GM23338 (cell line): ENCODE results near the gene DDT. TPM values are rescaled to one million over a fixed set of nuclear protein-coding genes. Genes with fewer than 3 reads are reported as not detected.

Experiments used
- ATAC-seq: fragments of 200-7000 bp; cut with Tn5 transposase; 3 replicates; pipeline ENCODE4 v1.9.1; 2020
- DNase-seq: peaks from one replicate; pipeline ENCODE4 v3.0.0-alpha.2; 2015; ENCODE audit warnings: low spot score
- H2AFZ ChIP-seq: fragments of 200-600 bp; sonication (generic); 2 replicates; pipeline ENCODE4 v1.8.0; 2016; ENCODE audit warnings: antibody characterized with exemption, mild to moderate bottlenecking, moderate library complexity
- H3F3A ChIP-seq: fragments of 200-600 bp; sonication (generic); replicated peaks from 2 replicates; pipeline ENCODE4 v1.8.0; 2017; ENCODE audit warnings: antibody characterized with exemption, mixed run types, low read depth
- H3K27ac ChIP-seq: fragments of 200-600 bp; sonication (generic); 2 replicates; pipeline ENCODE4 v1.6.1; 2016; ENCODE audit warnings: low read depth
- H3K27me3 ChIP-seq: fragments of 200-600 bp; sonication (generic); 2 replicates; pipeline ENCODE4 v1.8.0; 2016; ENCODE audit warnings: mild to moderate bottlenecking, mixed run types, moderate library complexity; ENCODE audit not compliant: insufficient read depth
- H3K36me3 ChIP-seq: fragments of 200-600 bp; sonication (generic); 2 replicates; pipeline ENCODE4 v1.8.0; 2016; ENCODE audit warnings: mild to moderate bottlenecking; ENCODE audit not compliant: insufficient read depth
- H3K4me1 ChIP-seq: fragments of 200-600 bp; sonication (generic); 2 replicates; pipeline ENCODE4 v1.8.0; 2016; ENCODE audit warnings: mild to moderate bottlenecking, moderate library complexity; ENCODE audit not compliant: insufficient read depth
- H3K4me2 ChIP-seq: fragments of 200-600 bp; sonication (generic); 2 replicates; pipeline ENCODE4 v1.7.1; 2017; ENCODE audit warnings: mixed run types
- H3K4me3 ChIP-seq: fragments of 200-600 bp; sonication (generic); 2 replicates; pipeline ENCODE4 v1.6.1; 2016; ENCODE audit warnings: mixed run types
- H3K79me2 ChIP-seq: fragments of 200-600 bp; sonication (generic); replicated peaks from 2 replicates; pipeline ENCODE4 v1.8.0; 2017; ENCODE audit warnings: mild to moderate bottlenecking; ENCODE audit not compliant: insufficient read depth
- H3K9me2 ChIP-seq: fragments of 200-600 bp; sonication (generic); 2 replicates; pipeline ENCODE4 v1.8.0; 2017; ENCODE audit not compliant: insufficient read depth
- H4K20me1 ChIP-seq: fragments of 200-600 bp; sonication (generic); replicated peaks from 2 replicates; pipeline ENCODE4 v1.8.0; 2017; ENCODE audit warnings: mild to moderate bottlenecking; ENCODE audit not compliant: insufficient read depth
- H3K27ac Mint-ChIP-seq: 2 replicates; pipeline ENCODE4 v1.8.0; 2020; ENCODE audit warnings: inconsistent platforms, mild to moderate bottlenecking, moderate library complexity, mixed read lengths
- H3K27me3 Mint-ChIP-seq: 3 replicates; pipeline ENCODE4 v1.8.0; 2022; ENCODE audit warnings: low read depth, mild to moderate bottlenecking, moderate library complexity, mixed read lengths, inconsistent platforms; ENCODE audit not compliant: insufficient read depth, poor library complexity
- H3K36me3 Mint-ChIP-seq: 3 replicates; pipeline ENCODE4 v1.8.0; 2021; ENCODE audit warnings: low read depth, mild to moderate bottlenecking, inconsistent platforms, moderate library complexity, mixed read lengths
- H3K4me1 Mint-ChIP-seq: 3 replicates; pipeline ENCODE4 v1.8.0; 2020; ENCODE audit warnings: mild to moderate bottlenecking, inconsistent platforms, mixed read lengths
- H3K4me3 Mint-ChIP-seq: 3 replicates; pipeline ENCODE4 v1.8.0; 2021; ENCODE audit warnings: moderate library complexity, mild to moderate bottlenecking, inconsistent platforms, mixed read lengths
- H3K9me3 Mint-ChIP-seq: 3 replicates; pipeline ENCODE4 v1.8.0; 2020; ENCODE audit warnings: moderate library complexity, mild to moderate bottlenecking, inconsistent platforms, mixed read lengths
- CREB1 ChIP-seq: fragments of 250-450 bp; sonication (Bioruptor Pico); IDR thresholded peaks from 2 replicates; pipeline ENCODE4 v1.5.0; 2020; ENCODE audit warnings: low read depth, mild to moderate bottlenecking, moderate library complexity
- ETS1 ChIP-seq: IDR thresholded peaks from 2 replicates; pipeline ENCODE4 v1.6.1; 2016; ENCODE audit warnings: antibody characterized with exemption
- EZH2 ChIP-seq: fragments of 200-600 bp; sonication (generic); IDR thresholded peaks from one replicate; pipeline ENCODE4 v1.8.0; 2017; ENCODE audit warnings: antibody characterized with exemption, mild to moderate bottlenecking, low read depth; ENCODE audit not compliant: unreplicated experiment
- EZH2phosphoT487 ChIP-seq: fragments of 200-600 bp; sonication (generic); IDR thresholded peaks from one replicate; pipeline ENCODE4 v1.8.1; 2018; ENCODE audit warnings: antibody characterized with exemption; ENCODE audit not compliant: unreplicated experiment
- JUNB ChIP-seq: IDR thresholded peaks from one replicate; pipeline ENCODE4 v1.6.1; 2016; ENCODE audit warnings: antibody characterized with exemption; ENCODE audit not compliant: unreplicated experiment
- NANOG ChIP-seq: IDR thresholded peaks from 2 replicates; pipeline ENCODE4 v1.6.1; 2016; ENCODE audit warnings: antibody characterized with exemption, borderline replicate concordance
- POLR2AphosphoS5 ChIP-seq: IDR thresholded peaks from 2 replicates; pipeline ENCODE4 v1.6.1; 2016; ENCODE audit warnings: antibody characterized with exemption, low read depth
- STAT1 ChIP-seq: IDR thresholded peaks from one replicate; pipeline ENCODE4 v1.6.1; 2016; ENCODE audit warnings: antibody characterized with exemption; ENCODE audit not compliant: unreplicated experiment
- ZNF114 ChIP-seq: fragments of 250-450 bp; sonication (Bioruptor Pico); IDR thresholded peaks from 2 replicates; pipeline ENCODE4 v1.5.0; 2020; ENCODE audit warnings: mild to moderate bottlenecking, moderate library complexity
- ZNF331 ChIP-seq: fragments of 250-450 bp; sonication (Bioruptor Pico); IDR thresholded peaks from 2 replicates; pipeline ENCODE4 v1.5.0; 2020; ENCODE audit warnings: low read depth, mild to moderate bottlenecking, moderate library complexity
- ZNF462 ChIP-seq: fragments of 250-450 bp; sonication (Bioruptor Pico); IDR thresholded peaks from 2 replicates; pipeline ENCODE4 v1.5.0; 2020; ENCODE audit warnings: mild to moderate bottlenecking, moderate library complexity
- polyA plus RNA-seq: library from polyadenylated mRNA; unstranded; fragments of >200 nt; fragmentation: Nextera tagmentation; extraction: Ambion mirVana; gene quantifications from 2 replicates; pipeline ENCODE4 v1.2.1, GENCODE V29; 2016
- total RNA-seq: library from RNA; depleted of rRNA; stranded (reverse); fragments of >200 nt; shearing (Covaris generic); gene quantifications from 2 replicates; pipeline ENCODE4 v1.2.3, GENCODE V29; 2014
- TF ChIP-seq, protein P1 (sequence below), 2 experiments: fragments of 200-600 bp in 1 of 2; sonication (generic) in 1 of 2; conservative IDR thresholded peaks; 2 replicates each; pipeline versions ENCODE4 v1.5.1 to v1.6.1; 2016 to 2017; ENCODE audit warnings: antibody characterized with exemption in 2 of 2, low read depth in 2 of 2, mild to moderate bottlenecking in 2 of 2, moderate library complexity in 1 of 2
- TF ChIP-seq, protein P2 (sequence below): IDR thresholded peaks from one replicate; pipeline ENCODE4 v1.6.1; 2018; ENCODE audit warnings: antibody characterized with exemption; ENCODE audit not compliant: unreplicated experiment

DDT gene
- total and polyA plus RNA-seq, 2 experiments from 2014 or later = 150 to 232 TPM

- TF ChIP-seq ZNF331 (no peak), ETS1 (no peak), POLR2AphosphoS5 (no peak), NANOG (no peak), CREB1 (CRISPR knock-in tag) (no peak), JUNB (no peak), ZNF462 (no peak), STAT1 (no peak), EZH2 (no peak), ZNF114 (CRISPR knock-in tag) (no peak), EZH2phosphoT487 (no peak)
- TF ChIP-seq, protein P1, sequence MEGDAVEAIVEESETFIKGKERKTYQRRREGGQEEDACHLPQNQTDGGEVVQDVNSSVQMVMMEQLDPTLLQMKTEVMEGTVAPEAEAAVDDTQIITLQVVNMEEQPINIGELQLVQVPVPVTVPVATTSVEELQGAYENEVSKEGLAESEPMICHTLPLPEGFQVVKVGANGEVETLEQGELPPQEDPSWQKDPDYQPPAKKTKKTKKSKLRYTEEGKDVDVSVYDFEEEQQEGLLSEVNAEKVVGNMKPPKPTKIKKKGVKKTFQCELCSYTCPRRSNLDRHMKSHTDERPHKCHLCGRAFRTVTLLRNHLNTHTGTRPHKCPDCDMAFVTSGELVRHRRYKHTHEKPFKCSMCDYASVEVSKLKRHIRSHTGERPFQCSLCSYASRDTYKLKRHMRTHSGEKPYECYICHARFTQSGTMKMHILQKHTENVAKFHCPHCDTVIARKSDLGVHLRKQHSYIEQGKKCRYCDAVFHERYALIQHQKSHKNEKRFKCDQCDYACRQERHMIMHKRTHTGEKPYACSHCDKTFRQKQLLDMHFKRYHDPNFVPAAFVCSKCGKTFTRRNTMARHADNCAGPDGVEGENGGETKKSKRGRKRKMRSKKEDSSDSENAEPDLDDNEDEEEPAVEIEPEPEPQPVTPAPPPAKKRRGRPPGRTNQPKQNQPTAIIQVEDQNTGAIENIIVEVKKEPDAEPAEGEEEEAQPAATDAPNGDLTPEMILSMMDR (conservative IDR thresholded peaks at IDR 0.05; ENCODE audit: low read depth in 2 of 2) = no peak
- TF ChIP-seq, protein P2, sequence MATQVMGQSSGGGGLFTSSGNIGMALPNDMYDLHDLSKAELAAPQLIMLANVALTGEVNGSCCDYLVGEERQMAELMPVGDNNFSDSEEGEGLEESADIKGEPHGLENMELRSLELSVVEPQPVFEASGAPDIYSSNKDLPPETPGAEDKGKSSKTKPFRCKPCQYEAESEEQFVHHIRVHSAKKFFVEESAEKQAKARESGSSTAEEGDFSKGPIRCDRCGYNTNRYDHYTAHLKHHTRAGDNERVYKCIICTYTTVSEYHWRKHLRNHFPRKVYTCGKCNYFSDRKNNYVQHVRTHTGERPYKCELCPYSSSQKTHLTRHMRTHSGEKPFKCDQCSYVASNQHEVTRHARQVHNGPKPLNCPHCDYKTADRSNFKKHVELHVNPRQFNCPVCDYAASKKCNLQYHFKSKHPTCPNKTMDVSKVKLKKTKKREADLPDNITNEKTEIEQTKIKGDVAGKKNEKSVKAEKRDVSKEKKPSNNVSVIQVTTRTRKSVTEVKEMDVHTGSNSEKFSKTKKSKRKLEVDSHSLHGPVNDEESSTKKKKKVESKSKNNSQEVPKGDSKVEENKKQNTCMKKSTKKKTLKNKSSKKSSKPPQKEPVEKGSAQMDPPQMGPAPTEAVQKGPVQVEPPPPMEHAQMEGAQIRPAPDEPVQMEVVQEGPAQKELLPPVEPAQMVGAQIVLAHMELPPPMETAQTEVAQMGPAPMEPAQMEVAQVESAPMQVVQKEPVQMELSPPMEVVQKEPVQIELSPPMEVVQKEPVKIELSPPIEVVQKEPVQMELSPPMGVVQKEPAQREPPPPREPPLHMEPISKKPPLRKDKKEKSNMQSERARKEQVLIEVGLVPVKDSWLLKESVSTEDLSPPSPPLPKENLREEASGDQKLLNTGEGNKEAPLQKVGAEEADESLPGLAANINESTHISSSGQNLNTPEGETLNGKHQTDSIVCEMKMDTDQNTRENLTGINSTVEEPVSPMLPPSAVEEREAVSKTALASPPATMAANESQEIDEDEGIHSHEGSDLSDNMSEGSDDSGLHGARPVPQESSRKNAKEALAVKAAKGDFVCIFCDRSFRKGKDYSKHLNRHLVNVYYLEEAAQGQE = no peak
- H3K9me3 Mint-ChIP-seq = peaks cover 45% of the 10 kb centered on the region
- H3K4me3 ChIP-seq = no peak overlapping the region
These were observed 47.7 kb downstream of the DDT start for GRCh38 chr22:23926561-23926960.

More at GRCh38 chr22:23926561-23926960, 47.7 kb downstream of the DDT start:
- Histone ChIP-seq H3K79me2 (no peaks in the 10 kb centered on the region), H3K36me3 (peaks cover 15% of the 10 kb centered on the region), H2AFZ (no peak overlapping the region), H3K9me2 (no peaks in the 10 kb centered on the region), H3K27me3 (no peaks in the 10 kb centered on the region), H3K27ac (no peak overlapping the region), H3K4me1 (no peaks in the 10 kb centered on the region), H4K20me1 (peaks cover 3% of the 10 kb centered on the region; the same call in 1 of the 2 replicates), H3F3A (no peaks in the 10 kb centered on the region), H3K4me2 (no peak overlapping the region)
- H3K4me3 Mint-ChIP-seq = no peak overlapping the region
- DNase-seq = no peak
- no peak for ATAC-seq
- no peaks in the 10 kb centered on the region for H3K4me1 Mint-ChIP-seq
- H3K36me3 Mint-ChIP-seq = peaks cover 67% of the 10 kb centered on the region
- peaks cover 3% of the 10 kb centered on the region for H3K27me3 Mint-ChIP-seq
- H3K27ac Mint-ChIP-seq = no peak overlapping the region
